ENCODE results near the gene TCF25.

TCF25 gene

DNA sequence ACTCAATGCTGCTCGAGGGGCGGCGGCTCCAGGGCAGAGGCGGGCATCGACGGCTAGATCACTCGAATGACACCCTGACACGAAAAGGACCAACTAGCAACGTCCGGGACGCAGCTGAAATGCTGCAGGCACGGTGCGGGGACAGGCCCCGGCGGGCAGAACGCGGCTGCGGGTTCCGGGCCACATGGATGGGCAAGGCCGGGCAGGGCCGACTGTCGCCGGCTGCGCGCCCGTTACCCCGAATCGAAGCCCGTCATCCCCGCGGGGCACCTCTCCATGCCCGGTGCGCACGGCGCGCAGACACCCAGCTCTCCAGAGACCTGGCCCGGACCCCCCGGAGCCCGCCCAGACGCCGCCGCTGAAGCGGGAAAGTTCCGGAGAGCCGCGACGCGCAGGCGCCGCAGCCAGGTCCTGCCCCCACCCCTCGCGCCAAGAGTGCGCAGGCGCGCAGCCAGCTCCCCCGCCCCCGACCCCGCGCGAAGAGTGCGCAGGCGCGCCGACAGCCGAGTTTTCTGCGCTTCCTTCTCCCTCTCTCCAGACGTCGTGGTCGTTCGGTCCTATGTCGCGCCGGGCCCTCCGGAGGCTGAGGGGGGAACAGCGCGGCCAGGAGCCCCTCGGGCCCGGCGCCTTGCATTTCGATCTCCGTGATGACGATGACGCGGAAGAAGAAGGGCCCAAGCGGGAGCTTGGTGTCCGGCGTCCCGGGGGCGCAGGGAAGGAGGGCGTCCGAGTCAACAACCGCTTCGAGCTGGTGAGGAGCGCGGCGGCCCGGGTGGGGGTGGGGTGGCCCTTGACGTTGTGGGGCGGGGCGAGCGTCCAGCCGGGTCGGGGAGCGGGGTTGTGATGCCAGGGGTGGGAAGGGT, at the start of gene TCF25 (continued):
- TF ChIP-seq, protein P1, sequence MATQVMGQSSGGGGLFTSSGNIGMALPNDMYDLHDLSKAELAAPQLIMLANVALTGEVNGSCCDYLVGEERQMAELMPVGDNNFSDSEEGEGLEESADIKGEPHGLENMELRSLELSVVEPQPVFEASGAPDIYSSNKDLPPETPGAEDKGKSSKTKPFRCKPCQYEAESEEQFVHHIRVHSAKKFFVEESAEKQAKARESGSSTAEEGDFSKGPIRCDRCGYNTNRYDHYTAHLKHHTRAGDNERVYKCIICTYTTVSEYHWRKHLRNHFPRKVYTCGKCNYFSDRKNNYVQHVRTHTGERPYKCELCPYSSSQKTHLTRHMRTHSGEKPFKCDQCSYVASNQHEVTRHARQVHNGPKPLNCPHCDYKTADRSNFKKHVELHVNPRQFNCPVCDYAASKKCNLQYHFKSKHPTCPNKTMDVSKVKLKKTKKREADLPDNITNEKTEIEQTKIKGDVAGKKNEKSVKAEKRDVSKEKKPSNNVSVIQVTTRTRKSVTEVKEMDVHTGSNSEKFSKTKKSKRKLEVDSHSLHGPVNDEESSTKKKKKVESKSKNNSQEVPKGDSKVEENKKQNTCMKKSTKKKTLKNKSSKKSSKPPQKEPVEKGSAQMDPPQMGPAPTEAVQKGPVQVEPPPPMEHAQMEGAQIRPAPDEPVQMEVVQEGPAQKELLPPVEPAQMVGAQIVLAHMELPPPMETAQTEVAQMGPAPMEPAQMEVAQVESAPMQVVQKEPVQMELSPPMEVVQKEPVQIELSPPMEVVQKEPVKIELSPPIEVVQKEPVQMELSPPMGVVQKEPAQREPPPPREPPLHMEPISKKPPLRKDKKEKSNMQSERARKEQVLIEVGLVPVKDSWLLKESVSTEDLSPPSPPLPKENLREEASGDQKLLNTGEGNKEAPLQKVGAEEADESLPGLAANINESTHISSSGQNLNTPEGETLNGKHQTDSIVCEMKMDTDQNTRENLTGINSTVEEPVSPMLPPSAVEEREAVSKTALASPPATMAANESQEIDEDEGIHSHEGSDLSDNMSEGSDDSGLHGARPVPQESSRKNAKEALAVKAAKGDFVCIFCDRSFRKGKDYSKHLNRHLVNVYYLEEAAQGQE (tag by site-specific recombination; IDR thresholded peaks at IDR 0.05), result no peak
- TF ChIP-seq GLIS1 (tag by site-specific recombination; IDR thresholded peaks at IDR 0.05), result peak; percentile 90
- TF ChIP-seq KLF1 (tag by site-specific recombination; IDR thresholded peaks at IDR 0.05), result peak; percentile 77
- TF ChIP-seq BCL11B (tag by site-specific recombination; IDR thresholded peaks at IDR 0.05; ENCODE audit: low read depth), result no peak
- no peak for TF ChIP-seq ZNF561 (tag by site-specific recombination; IDR thresholded peaks at IDR 0.05; ENCODE audit: borderline replicate concordance)
- TF ChIP-seq ZNF266 (tag by site-specific recombination; IDR thresholded peaks at IDR 0.05; ENCODE audit: low read depth), result no peak
- TF ChIP-seq ZBTB1 (tag by site-specific recombination; IDR thresholded peaks at IDR 0.05), result no peak
- TF ChIP-seq OSR2 (tag by site-specific recombination; IDR thresholded peaks at IDR 0.05), result no peak
- peak; percentile 37 for TF ChIP-seq SP2 (tag by site-specific recombination; IDR thresholded peaks at IDR 0.05)
- TF ChIP-seq ZNF391 (tag by site-specific recombination; IDR thresholded peaks at IDR 0.05; ENCODE audit: borderline replicate concordance, low read depth), result peak; percentile 5; the same call in 1 of the 2 replicates
- no peak for TF ChIP-seq ZNF18 (tag by site-specific recombination; IDR thresholded peaks at IDR 0.05)
- no peak for TF ChIP-seq ZNF776 (tag by site-specific recombination; IDR thresholded peaks at IDR 0.05; ENCODE audit: borderline replicate concordance)
- TF ChIP-seq ZNF23 (tag by site-specific recombination; IDR thresholded peaks at IDR 0.05; ENCODE audit: borderline replicate concordance), result no peak
- TF ChIP-seq REPIN1 (tag by site-specific recombination; IDR thresholded peaks at IDR 0.05; ENCODE audit: low read depth), result no peak
- peak; percentile 78 for TF ChIP-seq ZNF692 (tag by site-specific recombination; IDR thresholded peaks at IDR 0.05)
- TF ChIP-seq ZNF362 (tag by site-specific recombination; IDR thresholded peaks at IDR 0.05), result no peak
- TF ChIP-seq ZNF112 (tag by site-specific recombination; IDR thresholded peaks at IDR 0.05), result no peak
- TF ChIP-seq ZNF513 (tag by site-specific recombination; IDR thresholded peaks at IDR 0.05), result no peak
- TF ChIP-seq ZNF747 (tag by site-specific recombination; IDR thresholded peaks at IDR 0.05), result no peak
- no peak for TF ChIP-seq ZNF214 (tag by site-specific recombination; IDR thresholded peaks at IDR 0.05; ENCODE audit: borderline replicate concordance)
- no peak for TF ChIP-seq ELK4 (IDR thresholded peaks at IDR 0.05; ENCODE audit: borderline replicate concordance, low read depth, low read length)
- TF ChIP-seq, protein P2, sequence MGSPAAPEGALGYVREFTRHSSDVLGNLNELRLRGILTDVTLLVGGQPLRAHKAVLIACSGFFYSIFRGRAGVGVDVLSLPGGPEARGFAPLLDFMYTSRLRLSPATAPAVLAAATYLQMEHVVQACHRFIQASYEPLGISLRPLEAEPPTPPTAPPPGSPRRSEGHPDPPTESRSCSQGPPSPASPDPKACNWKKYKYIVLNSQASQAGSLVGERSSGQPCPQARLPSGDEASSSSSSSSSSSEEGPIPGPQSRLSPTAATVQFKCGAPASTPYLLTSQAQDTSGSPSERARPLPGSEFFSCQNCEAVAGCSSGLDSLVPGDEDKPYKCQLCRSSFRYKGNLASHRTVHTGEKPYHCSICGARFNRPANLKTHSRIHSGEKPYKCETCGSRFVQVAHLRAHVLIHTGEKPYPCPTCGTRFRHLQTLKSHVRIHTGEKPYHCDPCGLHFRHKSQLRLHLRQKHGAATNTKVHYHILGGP (tag by site-specific recombination; IDR thresholded peaks at IDR 0.05), result 0 out of 2 replicates have a peak, but pooled peaks have one; percentile 19
- TF ChIP-seq ZNF580 (tag by site-specific recombination; IDR thresholded peaks at IDR 0.05), result no peak
- TF ChIP-seq ZXDB (tag by site-specific recombination; IDR thresholded peaks at IDR 0.05), result peak; percentile 70
- TF ChIP-seq KLF7 (tag by site-specific recombination; IDR thresholded peaks at IDR 0.05; ENCODE audit: borderline replicate concordance), result peak; percentile 60; the same call in 1 of the 2 replicates
- TF ChIP-seq OVOL3 (tag by site-specific recombination; IDR thresholded peaks at IDR 0.05), result no peak; the same call in 1 of the 2 replicates

Measured in HEK293 (cell line).